BJ (cell line): ENCODE measurements around the gene SRY. TPM values are rescaled to one million over a fixed set of nuclear protein-coding genes. Genes with fewer than 3 reads are reported as not detected.
A peak's percentile ranks its signal among the peaks of the same experiment; 100 is the strongest.

Source experiments
- CTCF ChIA-PET: fragments of 350-600 bp; formaldehyde crosslinking; extraction: SDS; loops from one replicate; lab custom pipeline; 2021; ENCODE audit warnings: antibody characterized with exemption, inconsistent platforms; lab: Yijun Ruan, JAX
- POLR2A ChIA-PET: fragments of 300-600 bp; sonication (Branson Sonifier 250); formaldehyde crosslinking; extraction: SDS; loops from one replicate; lab custom pipeline; 2021; ENCODE audit warnings: antibody characterized with exemption; lab: Charles Lee
- DNase-seq: peaks from one replicate; pipeline ENCODE4 v3.0.0-alpha.2; 2011; ENCODE audit warnings: low read depth
- H3K27me3 ChIP-seq: 2 replicates; pipeline ENCODE4 v1.6.0; 2011; ENCODE audit warnings: low read length; ENCODE audit not compliant: control insufficient read depth, insufficient read depth
- H3K36me3 ChIP-seq: 2 replicates; pipeline ENCODE4 v1.5.1; 2011; ENCODE audit warnings: low read length; ENCODE audit not compliant: control insufficient read depth, insufficient read depth
- H3K4me3 ChIP-seq: 2 replicates; pipeline ENCODE4 v1.5.1; 2011; ENCODE audit warnings: low read depth, mild to moderate bottlenecking, control low read depth, low read length
- CTCF ChIP-seq: IDR thresholded peaks from 2 replicates; pipeline ENCODE4 v1.5.1; 2011; ENCODE audit warnings: low read depth, mild to moderate bottlenecking, control low read depth, inconsistent platforms, low read length, moderate library complexity; ENCODE audit not compliant: insufficient read depth
- polyA plus RNA-seq: library from polyadenylated mRNA; depleted of rRNA; stranded (reverse); fragments of >200 nt; gene quantifications from 2 replicates; pipeline ENCODE4 v1.2.3, GENCODE V29; 2011; rRNA removed
- small RNA-seq: library from RNA; depleted of rRNA; stranded (forward); fragments of <200 nt; gene quantifications from one replicate; pipeline ENCODE3, GENCODE V24; 2012; ENCODE audit warnings: low replicate concordance, low read depth; ENCODE audit not compliant: insufficient read length

SRY gene
- polyA plus RNA-seq, 1 experiment = not detected

- H3K27me3 ChIP-seq = no peaks in the 10 kb centered on the region
- DNase-seq = no peak
- peak; percentile 44 for TF ChIP-seq CTCF
- no peak overlapping the region for H3K4me3 ChIP-seq
- H3K36me3 ChIP-seq = no peaks in the 10 kb centered on the region
- CTCF ChIA-PET = interaction anchor here (0.8 to 0.9 kb wide), 2 partner anchors 116 to 136 kb away, joined by 3 read pairs; no protein-coding TSS in a partner anchor
- POLR2A ChIA-PET = no interaction called here
Measured at GRCh38 chrY:2800246-2800645, 12.8 kb upstream of the SRY start.

- H3K4me3 ChIP-seq = no peak overlapping the region
- TF ChIP-seq CTCF = no peak
- CTCF ChIA-PET = interaction anchor here (0.6 kb wide), 1 partner anchor 105 kb away, joined by 3 read pairs; no protein-coding TSS in a partner anchor
- POLR2A ChIA-PET = no interaction called here
- no peak for DNase-seq
- H3K36me3 ChIP-seq = no peaks in the 10 kb centered on the region
- H3K27me3 ChIP-seq = no peaks in the 10 kb centered on the region
Measured at GRCh38 chrY:2797991-2798390, 10.5 kb upstream of the SRY start.

- Histone ChIP-seq H3K27me3 (no peaks in the 10 kb centered on the region), H3K4me3 (no peak overlapping the region), H3K36me3 (no peaks in the 10 kb centered on the region)
- ChIA-PET CTCF (interaction anchor here (1.1 kb wide), 1 partner anchor 140 kb away, joined by 3 read pairs; no protein-coding TSS in a partner anchor), POLR2A (no interaction called here)
- DNase-seq = no peak
- no peak for TF ChIP-seq CTCF
Measured at GRCh38 chrY:2796977-2797523, 9.6 kb upstream of the SRY start.

GRCh38 chrY:2789756-2790155, 2.3 kb upstream of the SRY start:
- Histone ChIP-seq H3K27me3 (peaks cover 6% of the 10 kb centered on the region), H3K4me3 (no peak overlapping the region), H3K36me3 (no peaks in the 10 kb centered on the region)
- ChIA-PET CTCF (no interaction called here), POLR2A (no interaction called here)
- no peak for DNase-seq
- TF ChIP-seq CTCF = no peak

GRCh38 chrY:2786876-2787512, 488 bp downstream of the SRY start:
- peaks cover 6% of the 10 kb centered on the region for H3K27me3 ChIP-seq
- H3K4me3 ChIP-seq = peak overlapping the region; percentile 23
- no peaks in the 10 kb centered on the region for H3K36me3 ChIP-seq
- POLR2A ChIA-PET = no interaction called here
- CTCF ChIA-PET = no interaction called here
- no peak for DNase-seq
- TF ChIP-seq CTCF = no peak

Small RNA genes within 50 kb of the gene (small RNA-seq; reads per million reads assigned to genes)
- gene RNU6-1334P = not detected
- gene TOMM22P2 = not detected

Other genes with a start within 250 kb of the SRY start
- 512 and 718 TPM in 2 replicates for gene RPS4Y1, start 53.9 kb upstream of the SRY start, polyA plus RNA-seq
- 5.2 and 10.7 TPM in 2 replicates for gene ZFY, start 147.7 kb upstream of the SRY start, polyA plus RNA-seq